ENCODE results near the gene CCDC187. TPM values are rescaled to one million over a fixed set of nuclear protein-coding genes. Genes with fewer than 3 reads are reported as not detected.
"Not testable (repeated sequence)": the region's sequence is repeated elsewhere in the genome, so short reads cannot be mapped to it uniquely, and the experiment has no call there.

CCDC187 gene
- total and polyA plus RNA-seq, 4 donors: 2.0 to 16.8 (median 6.8) TPM

- Histone ChIP-seq H3K36me3 (ENCODE audit: control insufficient read depth in 4 of 4, insufficient read depth in 4 of 4, low read length in 4 of 4) (peaks cover 0 to 9% (median 4%) of the 10 kb centered on the region in 4 donors), H3K9ac (ENCODE audit: insufficient read depth in 1 of 2, low read length in 2 of 2) (no peak overlapping the region), H3K27me3 (ENCODE audit: control insufficient read depth in 3 of 3, insufficient read depth in 3 of 3, low read length in 2 of 3) (no peaks in the 10 kb centered on the region), H3K9me3 (ENCODE audit: control insufficient read depth in 4 of 4, insufficient read depth in 3 of 4, low read length in 3 of 4) (no peaks in the 10 kb centered on the region), H3K27ac (ENCODE audit: low read depth in 1 of 2, low read length in 1 of 2) (no peak overlapping the region), H3K4me1 (ENCODE audit: control insufficient read depth in 5 of 5, insufficient read depth in 5 of 5, low read length in 5 of 5) (peaks cover 0 to 11% (median 0%) of the 10 kb centered on the region in 5 donors), H3K4me3 (no peak overlapping the region)
- TF ChIP-seq CTCF (IDR thresholded peaks at IDR 0.05; ENCODE audit: control extremely low read depth, extremely low read depth): no peak
- DNase-seq: no peak
- WGBS, 2 donors: 61 to 80% methylated on average over 12 of the region's 12 CpGs
- ATAC-seq (ENCODE audit: insufficient read depth, low FRiP score): no peak
Measured at GRCh38 chr9:136238342-136238732, 65.6 kb downstream of the CCDC187 start.

GRCh38 chr9:136237486-136238341, 66.2 kb downstream of the CCDC187 start:
- H3K36me3 ChIP-seq (ENCODE audit: control insufficient read depth in 4 of 4, insufficient read depth in 4 of 4, low read length in 4 of 4): peaks cover 0 to 9% (median 4%) of the 10 kb centered on the region in 4 donors
- no peaks in the 10 kb centered on the region for H3K27me3 ChIP-seq (ENCODE audit: control insufficient read depth in 3 of 3, insufficient read depth in 3 of 3, low read length in 2 of 3)
- ATAC-seq (ENCODE audit: insufficient read depth, low FRiP score): no peak
- WGBS, 2 donors: 86 to 90% methylated on average over 32 of the region's 32 CpGs
- H3K4me3 ChIP-seq: no peak overlapping the region
- no peak for DNase-seq
- TF ChIP-seq CTCF (IDR thresholded peaks at IDR 0.05; ENCODE audit: control extremely low read depth, extremely low read depth): no peak
- H3K9ac ChIP-seq (ENCODE audit: insufficient read depth in 1 of 2, low read length in 2 of 2): no peak overlapping the region
- H3K27ac ChIP-seq (ENCODE audit: low read depth in 1 of 2, low read length in 1 of 2): no peak overlapping the region
- H3K9me3 ChIP-seq (ENCODE audit: control insufficient read depth in 4 of 4, insufficient read depth in 3 of 4, low read length in 3 of 4): no peaks in the 10 kb centered on the region
- peaks cover 0 to 11% (median 0%) of the 10 kb centered on the region in 5 donors for H3K4me1 ChIP-seq (ENCODE audit: control insufficient read depth in 5 of 5, insufficient read depth in 5 of 5, low read length in 5 of 5)

- not testable (repeated sequence) for H3K9ac ChIP-seq (ENCODE audit: insufficient read depth in 1 of 2, low read length in 2 of 2); H3K27me3 ChIP-seq (ENCODE audit: control insufficient read depth in 3 of 3, insufficient read depth in 3 of 3, low read length in 2 of 3); H3K4me1 ChIP-seq (ENCODE audit: control insufficient read depth in 5 of 5, insufficient read depth in 5 of 5, low read length in 5 of 5); H3K27ac ChIP-seq (ENCODE audit: low read depth in 1 of 2, low read length in 1 of 2); H3K4me3 ChIP-seq; H3K9me3 ChIP-seq (ENCODE audit: control insufficient read depth in 4 of 4, insufficient read depth in 3 of 4, low read length in 3 of 4); H3K36me3 ChIP-seq (ENCODE audit: control insufficient read depth in 4 of 4, insufficient read depth in 4 of 4, low read length in 4 of 4); ATAC-seq (ENCODE audit: insufficient read depth, low FRiP score); DNase-seq
- WGBS, 2 donors: 96% methylated on average over 39 to 43 of the region's 43 CpGs
Measured at GRCh38 chr9:136236471-136237410, 67.2 kb downstream of the CCDC187 start.
